Choroid plexus epithelial cell (primary cell): ENCODE results near the gene TRAF1.

Experiments used
- DNase-seq: peaks from one replicate; pipeline ENCODE4 v3.0.0-alpha.2; 2010; ENCODE audit warnings: low read depth
- H3K4me3 ChIP-seq: 2 replicates; pipeline ENCODE4 v1.5.1; 2011; ENCODE audit warnings: low read depth, mild to moderate bottlenecking, control low read depth, low read length, moderate library complexity
- TF ChIP-seq, protein P1 (sequence below): conservative IDR thresholded peaks from 2 replicates; pipeline ENCODE4 v1.5.1; 2011; ENCODE audit warnings: low read depth, mild to moderate bottlenecking, control low read depth, inconsistent platforms, low read length, moderate library complexity

Gene TRAF1

DNA sequence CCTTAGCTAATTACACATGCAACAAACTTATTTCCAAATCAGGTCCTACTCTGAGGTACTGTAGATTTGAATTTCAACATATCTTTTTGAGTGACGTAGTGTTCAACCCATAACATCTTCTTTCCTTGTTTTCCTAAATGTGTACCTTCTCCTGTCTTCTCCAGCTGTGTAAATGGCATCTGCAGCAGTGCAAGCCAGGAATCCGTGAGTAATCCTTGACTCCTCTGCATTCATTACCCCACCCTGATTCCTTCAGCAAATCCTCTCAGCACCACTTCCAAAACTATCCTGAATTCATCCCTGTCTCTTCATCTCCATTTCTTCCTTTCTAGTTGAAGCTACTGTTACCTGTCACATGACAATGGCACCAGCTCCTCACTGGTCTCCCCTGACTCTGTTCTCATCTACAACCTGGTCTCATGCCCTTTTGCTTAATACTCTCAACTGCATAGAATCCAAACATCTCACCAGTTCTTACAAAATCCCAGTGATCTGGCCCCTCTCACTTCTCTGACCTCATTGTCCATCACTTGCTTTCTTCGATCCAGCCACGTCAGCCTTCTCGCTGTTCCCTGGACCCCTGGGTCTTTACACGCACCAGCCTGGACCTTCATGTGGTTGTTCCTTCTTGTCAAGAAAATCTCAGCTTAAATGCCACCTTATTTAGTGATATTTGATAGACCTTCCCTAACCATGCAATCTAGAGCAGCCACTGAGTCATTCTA is 14.6 kb upstream of the TRAF1 start:
- TF ChIP-seq, protein P1, sequence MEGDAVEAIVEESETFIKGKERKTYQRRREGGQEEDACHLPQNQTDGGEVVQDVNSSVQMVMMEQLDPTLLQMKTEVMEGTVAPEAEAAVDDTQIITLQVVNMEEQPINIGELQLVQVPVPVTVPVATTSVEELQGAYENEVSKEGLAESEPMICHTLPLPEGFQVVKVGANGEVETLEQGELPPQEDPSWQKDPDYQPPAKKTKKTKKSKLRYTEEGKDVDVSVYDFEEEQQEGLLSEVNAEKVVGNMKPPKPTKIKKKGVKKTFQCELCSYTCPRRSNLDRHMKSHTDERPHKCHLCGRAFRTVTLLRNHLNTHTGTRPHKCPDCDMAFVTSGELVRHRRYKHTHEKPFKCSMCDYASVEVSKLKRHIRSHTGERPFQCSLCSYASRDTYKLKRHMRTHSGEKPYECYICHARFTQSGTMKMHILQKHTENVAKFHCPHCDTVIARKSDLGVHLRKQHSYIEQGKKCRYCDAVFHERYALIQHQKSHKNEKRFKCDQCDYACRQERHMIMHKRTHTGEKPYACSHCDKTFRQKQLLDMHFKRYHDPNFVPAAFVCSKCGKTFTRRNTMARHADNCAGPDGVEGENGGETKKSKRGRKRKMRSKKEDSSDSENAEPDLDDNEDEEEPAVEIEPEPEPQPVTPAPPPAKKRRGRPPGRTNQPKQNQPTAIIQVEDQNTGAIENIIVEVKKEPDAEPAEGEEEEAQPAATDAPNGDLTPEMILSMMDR = no peak
- DNase-seq = no peak
- no peak overlapping the region for H3K4me3 ChIP-seq

DNA sequence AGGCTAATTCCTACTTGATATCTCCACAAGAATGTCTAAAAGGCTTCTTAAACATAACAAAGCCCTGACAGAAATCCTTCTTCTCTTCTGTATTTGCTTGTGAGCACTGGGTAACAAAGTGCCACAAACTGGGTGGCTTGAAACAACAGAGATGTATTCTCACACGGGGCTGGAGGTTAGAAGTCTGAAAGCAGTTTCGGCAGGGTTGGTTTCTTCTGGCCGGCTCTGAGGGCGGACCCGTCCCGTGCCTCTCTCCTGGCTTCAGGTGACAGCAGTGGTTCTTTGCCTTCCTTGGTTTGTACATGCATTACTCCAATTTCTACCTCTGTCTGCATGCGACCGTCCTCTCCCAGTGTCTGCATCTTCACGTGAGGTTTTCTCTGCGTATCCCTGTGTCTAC is 14.0 kb upstream of the TRAF1 start:
- TF ChIP-seq, protein P1 = no peak
- H3K4me3 ChIP-seq = no peak overlapping the region
- DNase-seq = no peak

DNA sequence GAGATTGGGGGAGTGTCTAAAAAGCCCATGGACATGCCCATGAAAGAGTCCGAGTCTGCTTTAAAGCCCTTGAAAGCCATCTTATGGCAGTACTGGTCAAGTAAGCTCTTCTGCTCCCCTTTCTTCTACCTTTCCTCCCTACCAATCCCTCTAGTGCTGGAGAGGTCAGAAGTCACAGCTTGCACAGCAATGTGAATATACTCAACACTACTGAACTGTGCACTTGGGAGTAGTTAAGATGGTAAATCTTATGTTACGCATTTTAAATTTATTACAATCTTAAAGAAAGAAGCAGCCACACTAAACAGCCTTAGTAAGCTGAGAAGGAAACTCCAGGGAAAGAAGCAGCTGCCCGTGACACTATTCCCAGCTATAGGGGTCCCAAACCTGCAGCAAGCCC is 12.3 kb upstream of the TRAF1 start:
- DNase-seq = no peak
- no peak overlapping the region for H3K4me3 ChIP-seq
- TF ChIP-seq, protein P1 = no peak

DNA sequence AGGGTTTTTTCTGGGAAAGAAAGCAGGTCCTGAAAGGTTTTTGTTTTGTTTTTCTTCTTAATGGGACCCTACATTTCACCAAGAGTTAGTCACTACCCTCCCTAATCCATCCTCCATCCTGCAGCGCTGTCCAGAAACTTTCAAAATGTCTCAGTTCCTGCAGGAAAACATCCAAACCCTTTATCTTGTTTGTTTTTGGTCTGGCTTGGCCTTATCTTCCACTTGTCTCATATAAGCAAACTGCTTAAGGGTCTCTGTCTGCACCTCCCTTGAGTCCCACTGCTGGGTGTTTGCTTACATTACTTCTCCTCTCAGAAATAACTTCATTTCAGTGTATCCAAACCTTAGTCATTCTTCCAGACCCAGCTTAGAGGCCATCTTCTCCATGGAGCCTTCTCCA is 11.0 kb upstream of the TRAF1 start:
- H3K4me3 ChIP-seq = no peak overlapping the region
- no peak for DNase-seq
- TF ChIP-seq, protein P1 = no peak

DNA sequence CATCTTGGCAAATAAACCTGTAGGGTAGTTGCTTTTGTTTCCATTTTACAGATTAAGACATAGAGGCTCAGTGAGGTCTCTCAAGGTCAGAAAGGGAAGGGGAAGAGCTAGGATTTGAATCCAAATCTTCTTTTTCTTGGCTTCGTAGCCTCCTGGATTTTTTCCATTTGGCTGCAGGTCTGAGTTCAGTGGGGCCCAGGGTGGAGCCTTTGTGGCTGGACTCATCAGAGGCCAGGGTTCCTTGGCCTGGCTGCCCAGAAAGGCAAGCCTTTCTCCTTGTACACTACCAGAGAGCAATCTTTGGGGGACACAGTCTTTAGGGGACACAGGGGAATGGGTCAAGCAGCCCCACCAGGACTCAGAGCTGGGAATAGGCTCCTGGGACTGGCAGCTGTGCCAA is 10.5 kb upstream of the TRAF1 start:
- DNase-seq = no peak
- no peak overlapping the region for H3K4me3 ChIP-seq

DNA sequence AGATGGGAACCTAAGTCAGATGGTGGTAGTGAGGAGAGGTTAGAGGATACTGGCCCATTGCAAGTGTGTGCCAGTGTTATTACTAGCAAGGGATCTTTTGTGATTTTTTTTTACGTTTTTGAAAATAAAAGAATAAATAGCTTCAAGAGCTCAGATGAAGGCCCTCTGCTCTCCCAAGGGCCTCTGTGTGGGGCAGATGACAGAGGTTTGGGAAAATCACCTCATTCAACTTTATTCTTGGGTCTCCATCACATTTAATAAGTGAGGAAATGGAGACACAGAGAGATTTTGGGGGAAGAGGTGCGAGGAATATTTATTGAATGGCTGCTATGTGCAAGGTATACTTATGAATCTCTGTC is 10.1 kb upstream of the TRAF1 start:
- DNase-seq = no peak
- TF ChIP-seq, protein P1 = no peak
- H3K4me3 ChIP-seq = no peak overlapping the region

More for the DNA sequence above, 10.5 kb upstream of the TRAF1 start:
- TF ChIP-seq, protein P1 = no peak
